ENCODE measurements around the gene SMPD3. TPM values are rescaled to one million over a fixed set of nuclear protein-coding genes. Genes with fewer than 3 reads are reported as not detected.

Gene SMPD3
- total and polyA plus RNA-seq, 12 donors: 0.03 to 1.2 (median 0.22) TPM; not detected in 1

- Histone ChIP-seq H3K4me3 (no peak overlapping the region), H3K36me3 (no peaks in the 10 kb centered on the region), H3K4me1 (no peaks in the 10 kb centered on the region), H3K27ac (no peak overlapping the region), H3K27me3 (peaks cover 0 to 12% (median 0%) of the 10 kb centered on the region in 7 donors), H3K9me3 (no peaks in the 10 kb centered on the region)
- ATAC-seq (peak in 1 of 8 donors; percentile 28), DNase-seq (no peak)
- TF ChIP-seq CTCF (IDR thresholded peaks at IDR 0.05): peak in 8 of 9 donors; percentile 45 to 72 (median 64)
- WGBS, 2 donors: 33 to 43% methylated on average over 6 of the region's 6 CpGs
- intact Hi-C loops (cut with DNase I): loop anchor here in 9 of 10 donors (1.0 to 10.0 kb wide), 7 partner anchors 78 to 116 kb away; no protein-coding TSS in a partner anchor
These were observed 51.8 kb downstream of the SMPD3 start for GRCh38 chr16:68396481-68396880.

GRCh38 chr16:68395815-68396214 is 52.5 kb downstream of the SMPD3 start:
- Histone ChIP-seq H3K27me3 (peaks cover 0 to 12% (median 0%) of the 10 kb centered on the region in 7 donors), H3K36me3 (no peaks in the 10 kb centered on the region), H3K4me3 (no peak overlapping the region), H3K9me3 (no peaks in the 10 kb centered on the region), H3K27ac (no peak overlapping the region), H3K4me1 (no peaks in the 10 kb centered on the region)
- no peak for ATAC-seq
- no peak for DNase-seq
- intact Hi-C loops (cut with DNase I): loop anchor here in 9 of 10 donors (1.0 to 10.0 kb wide), 7 partner anchors 79 to 116 kb away; no protein-coding TSS in a partner anchor
- TF ChIP-seq CTCF (IDR thresholded peaks at IDR 0.05): no peak
- 83 to 85% methylated on average over 4 of the region's 4 CpGs for WGBS, 2 donors

- Histone ChIP-seq H3K27me3 (peaks cover 0 to 12% (median 0%) of the 10 kb centered on the region in 7 donors), H3K36me3 (no peaks in the 10 kb centered on the region), H3K27ac (no peak overlapping the region), H3K4me1 (no peaks in the 10 kb centered on the region), H3K4me3 (no peak overlapping the region), H3K9me3 (no peaks in the 10 kb centered on the region)
- no peak for TF ChIP-seq CTCF (IDR thresholded peaks at IDR 0.05)
- WGBS, 2 donors: 87% methylated on average over 8 of the region's 8 CpGs
- DNase-seq (no peak), ATAC-seq (no peak)
- intact Hi-C loops (cut with DNase I): loop anchor here in 6 of 10 donors (5.0 to 10.0 kb wide), 4 partner anchors 80 to 117 kb away; no protein-coding TSS in a partner anchor
These were observed 53.0 kb downstream of the SMPD3 start for GRCh38 chr16:68395167-68395786.

GRCh38 chr16:68393333-68393732 is 55.0 kb downstream of the SMPD3 start:
- no peak overlapping the region for H3K27ac ChIP-seq
- WGBS, 2 donors: 84 to 86% methylated on average over 3 of the region's 3 CpGs
- no peak for DNase-seq
- no peak for ATAC-seq
- no peak for TF ChIP-seq CTCF (IDR thresholded peaks at IDR 0.05)
- no peaks in the 10 kb centered on the region for H3K36me3 ChIP-seq
- peaks cover 0 to 12% (median 0%) of the 10 kb centered on the region in 7 donors for H3K27me3 ChIP-seq
- no peak overlapping the region for H3K4me3 ChIP-seq
- H3K9me3 ChIP-seq: no peaks in the 10 kb centered on the region
- H3K4me1 ChIP-seq: no peaks in the 10 kb centered on the region
- intact Hi-C loops (cut with DNase I): loop anchor here in 3 of 10 donors (10.0 kb wide), 2 partner anchors 81 to 111 kb away; no protein-coding TSS in a partner anchor
